ENCODE results near the gene ATP5IF1. TPM values are rescaled to one million over a fixed set of nuclear protein-coding genes. Genes with fewer than 3 reads are reported as not detected.

ATP5IF1 gene
- total RNA-seq: 52.6 TPM

DNA sequence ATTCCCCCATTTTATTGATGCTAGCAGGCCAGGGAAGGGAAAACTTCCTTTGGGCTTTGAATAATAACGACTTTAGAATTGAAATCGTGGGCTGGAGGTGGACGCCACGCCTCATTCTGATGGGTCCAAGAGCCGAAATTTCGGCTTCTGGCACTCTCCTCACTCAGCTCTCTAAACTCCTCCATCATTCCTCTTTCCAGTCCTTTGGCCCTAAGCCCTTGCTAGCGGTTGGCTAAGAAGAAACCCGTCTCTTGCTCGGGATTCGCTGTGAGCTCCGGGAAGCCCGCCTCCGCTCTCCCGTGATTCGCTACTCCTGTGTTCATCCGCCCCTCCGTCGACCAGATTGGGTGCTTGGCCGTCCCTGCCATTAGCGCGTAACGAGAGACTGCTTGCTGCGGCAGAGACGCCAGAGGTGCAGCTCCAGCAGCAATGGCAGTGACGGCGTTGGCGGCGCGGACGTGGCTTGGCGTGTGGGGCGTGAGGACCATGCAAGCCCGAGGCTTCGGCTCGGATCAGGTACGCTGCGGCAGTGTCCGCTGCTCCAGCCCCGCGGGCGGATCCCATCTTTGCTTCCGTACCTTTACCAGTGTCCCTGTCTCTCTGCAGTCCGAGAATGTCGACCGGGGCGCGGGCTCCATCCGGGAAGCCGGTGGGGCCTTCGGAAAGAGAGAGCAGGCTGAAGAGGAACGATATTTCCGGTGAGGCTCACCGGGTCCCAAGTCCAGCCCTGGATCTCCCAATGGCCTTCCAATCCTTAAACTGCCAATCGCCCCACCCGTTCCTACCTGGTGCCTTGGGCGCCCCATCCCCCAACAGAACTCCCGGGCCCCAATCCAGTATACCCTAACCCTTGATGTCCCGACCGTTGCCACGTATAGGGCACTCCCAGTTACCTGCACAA is at the start of gene ATP5IF1:
TSS of gene ATP5IF1 (plus strand) at position 370 of the 901 bp plus-strand sequence. CDS start at position 430, 60 bp downstream.

GRCh38 chr1:28232558-28233263 is 3.2 kb upstream of the ATP5IF1 start, which contains the start of gene DNAJC8:
DNAJC8 (minus strand) TSS chr1:28233029; CDS start chr1:28232998, 31 bp downstream.

DNA sequence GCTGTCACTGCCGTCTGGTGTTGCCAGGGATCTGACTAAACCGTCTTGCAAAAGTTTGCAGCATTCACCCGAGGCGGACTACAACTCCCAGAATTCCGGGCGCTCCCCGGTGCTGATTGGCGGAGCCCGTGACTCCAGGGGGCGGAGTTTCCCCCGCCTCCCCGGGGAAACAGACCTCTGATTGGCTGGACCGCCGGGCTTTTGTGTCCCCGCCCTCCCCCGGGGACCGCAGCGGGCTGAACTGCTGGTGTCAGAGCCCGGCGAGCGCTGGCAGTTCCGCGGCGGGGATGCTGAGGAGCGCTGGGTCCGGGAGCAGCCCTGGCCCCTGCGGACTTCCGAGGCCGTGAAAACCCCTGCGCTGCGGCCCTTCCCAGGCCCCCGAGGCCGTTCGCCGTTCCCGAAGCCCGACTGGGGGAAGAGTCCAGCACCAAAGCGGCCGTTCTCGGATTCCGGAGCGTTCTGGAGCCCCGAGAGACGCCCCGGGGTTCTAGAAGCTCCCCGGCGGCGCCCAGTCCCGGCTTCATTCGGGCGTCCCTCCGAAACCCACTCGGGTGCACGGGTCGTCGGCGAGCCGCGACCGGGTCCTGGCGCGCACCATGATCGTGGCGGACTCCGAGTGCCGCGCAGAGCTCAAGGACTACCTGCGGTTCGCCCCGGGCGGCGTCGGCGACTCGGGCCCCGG is 23.5 kb downstream of the ATP5IF1 start, which contains the start of gene SESN2:
TSS of gene SESN2 (plus strand) at position 267 of the 682 bp plus-strand sequence. CDS start at position 597, 330 bp downstream.

Other genes starting within 250 kb of the ATP5IF1 start
- gene EYA3, start 147.5 kb upstream of the ATP5IF1 start, total RNA-seq: 22.2 TPM
- 1.6 TPM for gene PTAFR, start 59.4 kb upstream of the ATP5IF1 start, total RNA-seq
- 41.0 TPM for gene DNAJC8, start 3.1 kb upstream of the ATP5IF1 start, total RNA-seq
- 3.4 TPM for gene SESN2, start 23.4 kb downstream of the ATP5IF1 start, total RNA-seq
- 11.6 TPM for gene MED18, start 92.9 kb downstream of the ATP5IF1 start, total RNA-seq
- gene PHACTR4, start 133.6 kb downstream of the ATP5IF1 start, total RNA-seq: 26.0 TPM

Data from parietal lobe (tissue), 1 donor.